Amniotic epithelial cell (primary cell): ENCODE data around the gene ALKBH2.

Source experiments
- DNase-seq: peaks from one replicate; pipeline ENCODE4 v3.0.0-alpha.2; 2010; ENCODE audit warnings: low read depth

ALKBH2 gene

DNA sequence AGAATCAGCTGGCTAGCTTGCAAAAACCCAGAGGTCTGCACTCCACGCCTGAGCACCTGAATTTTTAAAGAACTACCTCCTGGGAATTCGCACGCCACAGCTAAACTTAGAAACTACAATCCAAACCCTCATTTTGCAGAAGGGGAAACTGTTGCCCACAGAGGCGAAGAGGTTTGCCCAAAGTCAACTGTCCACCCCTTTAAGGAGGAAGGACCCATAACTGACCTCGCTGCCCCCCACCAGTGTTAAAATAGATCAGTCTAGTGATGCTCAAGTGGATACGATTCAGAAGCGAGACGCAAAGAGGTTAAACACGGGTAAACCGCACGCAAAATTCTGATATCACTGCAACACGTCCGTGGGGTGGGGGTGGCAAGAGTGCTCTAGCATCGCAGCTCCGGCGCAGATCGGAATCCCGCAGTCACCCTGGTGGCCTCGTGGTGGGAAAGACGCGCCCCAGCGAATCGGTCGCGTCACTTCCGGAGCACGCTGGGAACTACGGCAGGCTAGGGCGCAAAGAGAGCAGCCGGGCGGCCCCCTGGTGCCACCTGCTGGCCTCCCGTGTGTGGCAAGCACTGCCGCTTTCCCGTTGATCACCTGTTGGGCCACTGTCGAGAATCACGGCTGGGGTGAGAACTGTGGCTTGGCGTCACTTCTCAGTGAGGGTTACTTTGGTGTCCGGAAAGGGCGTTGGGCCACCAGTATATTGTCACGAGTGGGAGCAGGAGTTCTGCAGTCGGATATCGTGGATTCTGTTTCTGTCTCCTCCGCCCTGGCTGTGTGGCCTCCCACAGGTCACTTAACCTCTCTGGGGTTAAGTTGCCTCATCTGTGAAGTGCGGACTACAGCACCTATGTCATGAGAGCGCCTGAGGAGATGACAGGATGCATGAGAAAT is at the start of gene ALKBH2:
Gene ALKBH2 (minus strand): TSS at position 451 of the 897 bp plus-strand sequence. CDS start 686 bp downstream, outside the sequence.
- peak; percentile 78 for DNase-seq

DNA sequence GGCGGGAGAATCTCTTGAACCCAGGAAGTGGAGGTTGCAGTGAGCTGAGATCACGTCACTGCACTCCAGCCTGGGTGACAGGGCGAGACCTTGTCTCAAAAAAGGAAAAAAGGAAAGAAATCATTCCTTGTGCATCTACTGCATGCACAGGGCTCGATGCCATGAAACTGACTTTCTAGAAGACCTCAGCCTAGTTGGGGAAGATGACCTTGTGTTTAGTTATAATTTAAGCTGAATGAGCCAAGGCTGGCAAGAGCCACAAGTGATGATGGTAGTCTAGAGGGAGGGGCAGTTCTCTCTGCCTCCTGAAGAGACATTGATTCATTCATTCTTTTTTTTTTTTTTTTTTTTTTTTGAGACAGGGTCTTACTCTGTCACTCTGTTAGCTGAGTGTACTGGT is 47.3 kb upstream of the ALKBH2 start:
- DNase-seq, result no peak

DNA sequence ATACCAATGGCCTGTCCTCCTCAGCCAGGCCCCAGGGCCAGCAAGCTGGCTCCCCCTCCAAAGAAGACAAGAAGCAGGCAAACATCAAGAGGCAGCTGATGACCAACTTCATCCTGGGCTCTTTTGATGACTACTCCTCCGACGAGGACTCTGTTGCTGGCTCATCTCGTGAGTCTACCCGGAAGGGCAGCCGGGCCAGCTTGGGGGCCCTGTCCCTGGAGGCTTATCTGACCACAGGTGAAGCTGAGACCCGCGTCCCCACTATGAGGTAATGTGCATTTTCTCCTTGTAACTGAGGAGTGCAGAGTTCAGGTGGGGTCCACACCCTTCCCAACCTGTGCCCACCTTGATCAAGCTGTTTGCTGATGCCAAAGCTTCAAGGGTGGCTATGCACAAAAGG is 46.5 kb upstream of the ALKBH2 start:
- DNase-seq, result no peak

DNA sequence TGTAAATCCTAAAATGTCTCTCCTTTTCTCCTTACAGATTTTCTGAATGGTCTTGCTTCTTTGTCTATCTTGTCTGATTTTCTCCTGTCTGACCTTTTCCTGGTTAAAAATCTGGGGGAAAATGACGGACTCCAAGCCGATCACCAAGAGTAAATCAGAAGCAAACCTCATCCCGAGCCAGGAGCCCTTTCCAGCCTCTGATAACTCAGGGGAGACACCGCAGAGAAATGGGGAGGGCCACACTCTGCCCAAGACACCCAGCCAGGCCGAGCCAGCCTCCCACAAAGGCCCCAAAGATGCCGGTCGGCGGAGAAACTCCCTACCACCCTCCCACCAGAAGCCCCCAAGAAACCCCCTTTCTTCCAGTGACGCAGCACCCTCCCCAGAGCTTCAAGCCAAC is 46.1 kb upstream of the ALKBH2 start:
- DNase-seq, result no peak

DNA sequence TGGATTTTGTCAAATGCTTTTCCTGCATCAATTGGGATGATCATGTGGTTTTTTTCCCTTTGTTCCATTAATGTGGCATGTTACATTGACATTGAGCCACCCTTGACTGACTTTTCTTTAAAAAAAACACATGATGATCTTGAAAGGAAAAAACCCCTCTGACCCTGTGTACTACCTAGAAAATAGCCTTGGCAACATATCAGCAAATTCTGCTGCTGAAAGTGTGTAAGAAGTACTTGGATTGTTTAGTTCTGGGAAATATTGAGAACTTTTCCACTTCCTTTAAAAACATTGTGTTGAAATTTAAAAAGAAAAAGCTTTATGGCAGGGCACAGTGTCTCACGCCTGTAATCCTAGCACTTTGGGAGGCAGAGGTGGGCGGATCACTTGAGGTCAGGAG is 43.8 kb upstream of the ALKBH2 start:
- DNase-seq, result no peak

DNA sequence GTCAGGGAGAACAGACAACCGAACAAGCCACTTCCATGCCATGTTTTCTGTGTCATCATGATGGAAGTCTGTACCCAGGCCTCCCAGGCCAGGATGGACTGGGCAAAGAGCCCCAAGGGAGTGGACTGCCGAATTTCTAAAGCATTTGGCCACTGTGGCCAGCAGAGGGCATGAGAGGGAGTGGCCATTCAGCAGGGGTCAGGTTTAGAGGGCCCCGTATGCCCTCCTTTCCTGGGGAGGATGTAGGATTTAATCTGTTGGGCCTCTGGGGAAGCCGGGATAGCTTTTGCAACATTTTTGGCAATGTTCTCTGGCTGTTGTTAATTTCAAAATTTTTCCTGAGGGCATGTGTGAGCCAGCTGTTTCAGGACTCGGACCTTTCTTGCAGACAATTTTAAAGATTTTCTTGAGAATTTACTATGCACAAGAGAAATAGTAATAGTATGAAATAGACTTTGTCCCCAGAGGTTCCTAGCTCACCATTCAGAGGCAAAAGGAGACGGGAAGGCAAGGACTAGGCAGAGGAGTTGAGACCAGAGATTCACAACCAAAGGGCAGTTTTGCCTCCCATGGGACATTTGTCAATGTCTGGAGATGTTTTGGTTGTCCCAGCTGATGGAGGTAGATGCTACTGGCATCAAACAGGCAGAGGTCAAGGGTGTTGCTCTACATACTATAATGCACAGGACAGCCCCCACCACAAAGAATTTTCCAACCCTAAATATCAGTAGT is 41.1 kb upstream of the ALKBH2 start:
- no peak for DNase-seq

DNA sequence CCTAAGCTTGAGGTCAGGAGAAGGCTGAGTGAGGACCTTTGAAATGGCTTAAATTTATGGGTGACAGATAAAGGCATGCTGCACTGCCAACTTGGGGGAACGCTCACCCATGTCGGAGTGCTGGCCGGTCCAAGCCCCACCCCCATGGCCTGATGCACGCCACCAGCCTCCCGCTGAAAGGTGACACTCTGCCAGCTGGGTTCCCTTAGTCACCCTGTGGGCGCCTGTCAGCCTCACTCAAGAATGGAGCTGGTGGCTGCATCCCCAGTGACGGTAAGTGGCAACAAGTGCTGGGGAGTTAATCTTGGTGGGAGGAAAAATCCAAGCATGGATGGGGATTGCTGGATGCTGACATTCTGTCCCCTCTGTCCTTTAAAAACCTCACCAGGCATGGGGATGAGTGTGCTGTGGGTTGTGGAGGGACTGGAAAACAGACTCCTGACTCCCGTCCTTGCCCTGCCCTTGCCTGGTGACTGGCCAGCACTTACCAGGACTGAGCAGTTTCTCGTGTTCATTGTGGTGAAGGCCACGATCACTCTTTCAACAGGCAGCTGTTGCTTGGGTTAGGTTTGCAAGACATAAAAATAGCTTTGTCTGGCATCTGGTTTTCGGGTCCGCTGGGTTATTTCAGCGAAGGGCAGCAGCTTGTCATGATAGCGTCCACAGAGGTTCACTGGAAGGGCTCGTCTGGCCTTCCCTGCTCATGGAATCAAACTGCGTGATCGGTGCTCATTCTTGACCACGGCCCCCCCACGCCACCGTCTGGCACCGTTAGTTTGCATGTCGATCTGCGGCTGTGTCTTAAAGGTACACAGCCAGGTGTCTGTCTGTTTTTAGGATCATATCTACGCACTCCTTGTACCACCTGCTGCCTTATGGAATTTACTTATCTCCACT is 38.1 kb upstream of the ALKBH2 start:
- no peak for DNase-seq

DNA sequence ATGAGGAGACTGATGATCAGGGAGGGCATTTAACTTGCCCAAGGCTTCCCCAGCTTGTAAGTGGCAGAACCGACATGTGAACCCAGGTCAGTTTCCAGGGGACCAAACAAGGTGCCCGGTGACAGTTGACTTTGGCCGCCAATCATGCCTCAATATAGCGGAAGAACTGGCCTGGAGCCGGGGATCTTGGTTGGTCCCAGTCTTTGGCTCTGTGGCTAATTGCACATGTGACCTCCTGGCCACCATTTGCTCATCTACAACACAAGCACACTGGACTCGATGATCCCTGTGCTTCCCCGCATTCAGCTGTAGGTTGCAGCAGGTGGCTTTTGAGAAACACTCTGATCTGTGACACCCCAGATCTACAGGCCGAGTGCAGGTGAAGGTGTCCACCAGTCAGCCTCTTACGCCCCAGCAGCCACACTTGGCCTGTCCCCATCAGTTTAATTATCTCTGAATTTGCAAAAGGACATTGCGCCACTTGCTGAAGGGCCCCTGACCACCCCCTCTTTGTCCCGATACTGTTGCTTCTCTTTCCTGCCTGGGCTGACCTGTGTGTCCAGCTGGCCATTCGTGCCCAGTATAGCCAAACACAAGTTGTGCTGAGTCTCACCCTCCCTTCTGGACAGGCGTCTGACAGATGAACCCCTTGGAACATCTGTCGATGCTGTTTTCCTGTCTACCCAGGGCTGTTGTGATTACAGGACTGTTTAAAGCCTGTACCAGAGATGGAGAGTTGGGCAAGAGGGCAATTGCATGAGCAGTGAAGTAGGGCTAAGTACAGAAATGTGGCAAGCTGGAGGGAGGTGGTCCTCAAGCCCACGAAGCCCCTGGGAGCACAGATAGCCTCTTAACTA is 37.3 kb upstream of the ALKBH2 start:
- no peak for DNase-seq

DNA sequence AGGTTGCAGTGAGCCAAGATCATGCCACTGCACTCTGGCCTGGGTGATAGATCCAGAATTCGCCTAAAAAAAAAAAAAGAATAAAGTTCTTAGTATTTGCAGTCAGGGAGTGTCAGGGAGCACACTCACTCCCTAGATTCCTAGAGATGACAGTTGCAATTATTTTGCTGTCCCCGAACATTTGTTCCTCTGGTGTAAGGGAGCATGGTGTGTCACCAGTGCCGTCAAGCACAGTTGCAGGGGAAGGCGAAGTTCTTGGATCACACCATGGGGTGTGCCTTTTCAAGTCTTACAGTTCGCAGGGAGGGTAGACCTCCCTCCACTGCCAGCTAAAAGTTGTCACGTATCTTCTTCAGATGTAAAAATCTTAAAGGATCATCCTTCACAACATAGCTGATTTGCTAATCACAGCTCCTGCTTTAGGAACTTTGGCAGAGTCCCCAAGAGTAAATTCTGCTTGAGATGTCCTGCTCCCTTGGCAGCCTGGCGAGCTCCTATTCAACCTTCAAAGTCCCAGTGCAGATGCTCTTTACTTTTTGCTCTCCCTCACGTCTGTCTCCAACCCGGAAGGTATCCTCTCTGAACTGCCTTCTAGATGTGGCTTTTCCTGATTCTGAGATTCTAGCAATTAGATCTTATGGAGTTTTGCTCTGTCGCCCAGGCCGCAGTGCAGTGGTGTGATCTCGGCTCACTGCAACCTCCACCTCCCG is 34.4 kb upstream of the ALKBH2 start:
- DNase-seq, result no peak

DNA sequence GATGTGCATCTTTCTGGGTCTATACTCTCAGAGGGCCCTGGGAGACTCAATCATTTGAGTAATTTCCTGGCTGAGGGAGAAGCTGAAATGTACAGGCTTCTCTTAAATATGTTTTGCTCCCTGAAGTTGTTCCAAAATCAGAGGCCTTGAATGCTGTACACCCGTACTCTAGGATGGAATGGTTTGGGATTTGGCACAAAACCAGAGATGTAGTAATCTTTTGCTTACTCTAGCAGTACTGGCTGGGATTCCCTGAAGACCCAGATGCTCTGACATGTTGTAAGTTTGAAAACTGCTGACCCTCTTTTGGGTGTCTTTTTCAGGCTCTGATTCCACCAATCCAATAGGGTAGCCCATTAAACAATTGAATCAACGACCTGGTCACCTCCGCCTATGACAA is 33.5 kb upstream of the ALKBH2 start:
- no peak for DNase-seq

DNA sequence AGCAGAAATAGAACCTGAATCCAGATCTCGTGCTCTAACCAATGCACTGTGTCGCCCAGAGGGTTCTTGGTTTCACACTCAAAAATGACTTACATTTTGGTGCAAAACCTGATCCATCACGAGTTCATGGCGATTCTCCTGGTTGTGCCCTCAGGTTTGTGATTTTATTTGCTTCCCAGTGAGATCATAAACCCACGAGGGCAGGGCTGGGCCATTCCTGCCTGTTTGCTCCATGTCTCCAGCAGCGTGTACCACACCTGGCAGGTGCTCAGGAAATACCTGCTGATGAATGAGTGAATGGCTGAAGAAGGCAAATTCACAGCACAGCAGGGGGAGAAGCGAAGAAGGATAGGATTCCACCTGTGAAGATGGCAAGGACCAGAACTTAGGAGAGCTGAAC is 32.5 kb upstream of the ALKBH2 start:
- DNase-seq, result no peak

DNA sequence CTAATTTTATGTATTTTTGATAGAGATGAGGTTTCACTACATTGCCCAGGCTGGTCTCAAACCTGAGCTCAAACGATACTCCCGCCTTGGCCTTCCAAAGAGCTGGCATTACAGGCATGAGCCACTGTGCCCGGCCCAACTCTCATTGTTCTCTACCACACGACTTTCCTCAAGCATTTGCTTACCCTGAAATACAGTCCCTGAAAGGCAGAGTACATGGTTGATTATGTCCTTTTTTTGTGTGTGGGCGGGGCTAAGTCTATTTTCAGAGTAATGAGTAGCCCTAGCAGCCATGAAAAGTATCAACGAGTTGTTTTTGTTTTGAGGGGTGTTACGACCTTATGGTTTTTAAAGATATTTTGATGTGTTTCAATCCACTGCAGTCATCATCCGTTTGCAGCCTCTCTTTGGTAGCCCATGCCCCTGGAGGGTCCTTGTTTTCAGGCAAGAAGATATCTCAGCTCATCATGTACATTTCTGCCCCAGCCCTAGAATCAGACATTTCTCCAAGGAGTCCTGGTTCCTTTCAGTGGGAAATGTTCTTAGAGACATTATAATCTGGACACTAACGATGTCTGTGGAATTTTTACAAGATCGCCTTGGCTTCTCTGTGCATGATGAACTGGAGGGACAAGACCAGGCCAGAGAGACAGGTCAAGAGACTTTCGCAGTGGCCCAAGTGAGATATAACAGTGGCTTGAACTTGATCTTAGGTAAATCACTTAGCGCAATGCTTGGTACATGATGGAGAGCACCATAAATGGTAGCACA is 31.8 kb upstream of the ALKBH2 start:
- DNase-seq, result no peak

DNA sequence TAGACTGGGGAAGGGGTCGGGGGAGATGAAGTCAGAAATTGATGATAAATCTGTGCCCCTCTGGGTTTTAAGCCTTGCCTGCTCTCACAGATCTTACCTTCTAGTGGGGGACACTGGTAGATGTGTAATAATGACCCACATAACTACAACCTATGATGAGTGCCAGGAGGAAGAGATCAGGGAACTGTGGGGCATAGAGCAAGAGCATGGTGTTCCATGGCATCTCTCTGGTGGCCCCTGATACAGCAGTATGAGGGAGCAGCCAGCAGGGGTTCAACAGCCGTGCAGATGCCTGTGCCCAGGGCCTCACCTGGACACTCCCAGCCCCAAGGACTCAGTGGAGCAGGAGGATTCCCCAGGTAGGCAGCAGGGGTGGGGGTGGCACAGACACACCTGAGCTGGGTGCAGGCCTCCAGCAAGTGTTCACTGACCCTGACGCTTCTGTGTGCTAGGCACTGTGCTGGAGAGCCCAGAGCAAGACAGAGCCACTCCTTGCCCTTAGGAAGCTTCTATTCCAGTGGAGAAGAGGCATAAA is 28.1 kb upstream of the ALKBH2 start:
- no peak for DNase-seq

DNA sequence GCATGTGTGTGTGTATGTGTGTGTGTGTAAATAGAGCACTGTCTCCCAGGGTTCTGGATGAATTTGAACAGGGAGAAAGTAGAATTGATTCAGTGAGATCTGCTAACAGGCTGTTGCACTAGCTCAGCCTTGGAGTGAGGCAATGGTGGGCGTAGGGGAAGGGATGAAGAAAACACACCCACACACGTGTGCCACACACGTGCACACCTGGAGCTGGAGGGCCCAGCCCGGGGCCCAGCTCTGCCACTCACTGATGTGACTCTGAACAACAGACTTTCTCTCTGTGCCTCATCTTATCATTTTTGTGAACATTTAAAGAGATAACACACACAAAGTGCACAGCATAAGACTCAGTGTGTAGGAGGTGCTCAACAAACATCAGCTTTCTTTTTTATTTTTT is 27.3 kb upstream of the ALKBH2 start:
- no peak for DNase-seq

DNA sequence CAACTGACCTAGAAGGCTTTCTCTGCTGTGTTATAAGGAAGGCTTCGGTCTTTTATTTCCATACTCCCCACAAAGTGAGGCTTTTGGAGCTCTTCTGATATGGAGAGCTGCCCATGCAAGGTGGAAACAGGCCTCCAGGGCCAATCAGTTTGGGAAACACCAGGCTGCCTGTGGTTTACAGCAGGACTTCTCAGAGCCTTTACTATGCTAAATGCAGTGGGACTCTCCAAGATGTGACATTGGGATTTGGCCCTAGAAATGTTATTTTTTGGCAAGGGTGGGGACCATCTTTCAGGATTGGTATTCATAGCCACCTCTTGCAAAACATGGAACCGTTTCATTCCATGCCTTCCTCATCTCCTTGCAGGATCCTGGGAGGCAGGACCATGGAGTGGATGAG is 26.8 kb upstream of the ALKBH2 start:
- DNase-seq, result no peak

DNA sequence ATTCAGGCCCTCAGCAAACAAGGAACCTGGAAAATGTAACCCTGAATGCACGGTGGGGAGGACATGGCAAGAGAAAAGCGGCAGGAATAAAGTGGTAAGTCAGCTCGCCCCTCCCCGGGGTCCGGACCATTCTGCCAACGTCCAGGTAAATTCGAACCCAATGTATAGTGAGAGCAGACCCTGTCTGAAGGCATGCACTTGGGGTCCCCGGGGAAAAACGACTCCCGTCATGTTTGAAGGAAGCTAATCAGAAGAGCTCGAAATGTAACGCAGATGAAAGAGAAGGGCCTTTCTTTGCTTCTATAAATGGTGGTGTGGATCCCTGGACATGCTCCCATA is 23.3 kb upstream of the ALKBH2 start:
- DNase-seq, result no peak

DNA sequence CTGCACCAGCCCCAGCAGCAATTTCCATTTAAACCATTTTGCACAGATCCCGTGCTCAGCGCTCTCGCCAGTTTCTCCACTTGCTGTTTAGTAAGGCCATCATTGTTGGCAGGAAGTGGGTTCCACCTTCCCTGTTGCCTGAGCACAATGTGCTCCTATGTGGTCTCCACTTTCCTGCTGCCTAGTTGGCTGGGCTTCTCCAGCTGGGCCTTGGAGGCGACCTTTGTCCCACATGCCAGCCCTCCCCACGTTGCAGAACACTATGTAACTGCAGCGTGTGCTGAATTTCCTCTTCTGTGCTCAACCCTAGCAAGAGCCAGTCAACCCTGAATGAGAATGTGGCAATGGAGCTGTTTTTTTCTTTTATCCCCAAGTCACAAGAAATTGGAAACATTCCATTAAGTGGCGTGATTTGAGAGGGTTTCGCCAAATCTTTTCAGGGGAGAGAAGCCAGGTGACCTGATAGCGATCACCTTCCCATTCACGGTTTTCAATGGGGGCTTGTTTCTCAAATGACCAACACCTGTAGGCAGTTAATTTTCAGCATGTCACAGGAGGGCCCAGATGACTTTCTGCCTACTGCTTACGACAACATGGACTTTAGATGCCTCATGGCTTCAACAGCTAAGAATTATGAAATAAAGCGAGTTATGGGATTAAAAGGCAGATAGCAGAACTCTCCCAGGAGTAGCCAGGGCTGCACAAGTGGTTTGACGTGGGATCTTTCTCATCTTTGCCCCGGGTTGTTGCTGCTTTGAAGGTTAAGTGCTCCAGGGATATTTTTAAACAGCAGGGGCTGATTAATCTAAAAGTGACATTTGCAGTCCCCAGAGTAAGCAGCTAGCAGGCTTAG is 22.7 kb upstream of the ALKBH2 start, which contains the start of gene ACACB:
Gene ACACB (plus strand): TSS at position 830 of the 853 bp plus-strand sequence. CDS start 22,819 bp downstream, outside the sequence.
- peak; percentile 47 for DNase-seq

DNA sequence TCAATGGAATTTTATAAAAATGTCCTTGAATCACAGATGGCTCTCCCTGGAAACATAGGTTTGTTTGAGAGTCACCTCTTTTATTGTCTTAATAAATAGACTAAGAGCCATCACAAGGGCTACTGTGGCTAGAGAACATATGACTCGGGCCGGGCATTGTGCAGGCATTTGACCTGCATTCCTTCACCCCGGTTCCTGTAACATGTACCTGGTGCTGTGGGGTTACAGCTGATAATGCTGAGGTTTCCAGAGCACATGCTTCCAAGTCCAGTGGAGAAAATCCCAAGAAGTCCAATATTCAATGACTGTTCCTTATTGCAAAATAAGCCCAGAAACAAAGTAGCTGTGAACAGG is 22.1 kb upstream of the ALKBH2 start:
- DNase-seq, result no peak

DNA sequence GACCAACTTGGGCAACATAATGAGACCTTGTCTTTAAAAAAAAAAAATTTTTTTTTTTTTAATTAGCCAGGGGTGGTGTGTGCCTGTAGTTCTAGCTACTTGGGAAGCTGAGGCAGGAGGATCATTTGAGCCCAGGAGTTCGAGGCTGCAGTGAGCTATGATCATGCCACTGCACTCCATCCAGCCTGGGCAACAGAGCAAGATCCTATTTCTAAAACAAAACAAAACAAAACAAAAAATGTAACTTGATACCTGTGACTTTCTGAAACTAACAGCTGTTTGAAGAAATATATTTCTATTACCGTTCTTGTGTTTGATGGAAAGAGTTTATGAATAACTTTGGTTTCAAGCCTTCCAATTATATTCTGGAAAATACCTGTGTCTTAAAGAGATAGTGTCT is 21.4 kb upstream of the ALKBH2 start:
- no peak for DNase-seq
